Measurements from ENCODE around the gene CD28.
"Not testable (repeated sequence)": the region's sequence is repeated elsewhere in the genome, so short reads cannot be mapped to it uniquely, and the experiment has no call there.

The CD28 gene

GRCh38 chr2:203688798-203689197 lies 17.6 kb upstream of the CD28 start:
- peak; percentile 28 to 79 for DNase-seq

- peak in 1 of 2 experiments; percentile 7 for DNase-seq
Measured at GRCh38 chr2:203689426-203690116, 16.9 kb upstream of the CD28 start.

GRCh38 chr2:203690117-203690431 lies 16.4 kb upstream of the CD28 start:
- peak in 1 of 2 experiments; percentile 13 for DNase-seq

- peak in 1 of 2 experiments; percentile 21 for DNase-seq
Measured at GRCh38 chr2:203690441-203691047, 15.9 kb upstream of the CD28 start.

- DNase-seq = no peak
Measured at GRCh38 chr2:203691149-203691548, 15.3 kb upstream of the CD28 start.

GRCh38 chr2:203692031-203692710 lies 14.3 kb upstream of the CD28 start:
- DNase-seq = no peak

GRCh38 chr2:203693242-203693879 lies 13.1 kb upstream of the CD28 start:
- no peak for DNase-seq

GRCh38 chr2:203694191-203694590 lies 12.2 kb upstream of the CD28 start:
- DNase-seq = no peak

- peak in 1 of 2 experiments; percentile 17 for DNase-seq
Measured at GRCh38 chr2:203697190-203697589, 9.2 kb upstream of the CD28 start.

- not testable (repeated sequence) for DNase-seq
Measured at GRCh38 chr2:203697763-203698162, 8.7 kb upstream of the CD28 start.

GRCh38 chr2:203698410-203698809 lies 8.0 kb upstream of the CD28 start:
- not testable (repeated sequence) for DNase-seq

- DNase-seq = no peak
Measured at GRCh38 chr2:203704430-203704829, 2.0 kb upstream of the CD28 start.

- DNase-seq = no peak
Measured at GRCh38 chr2:203705178-203705577, 1.3 kb upstream of the CD28 start.

- DNase-seq = no peak
Measured at GRCh38 chr2:203707530-203707929, 1.1 kb downstream of the CD28 start.

GRCh38 chr2:203708846-203709396 lies 2.5 kb downstream of the CD28 start:
- DNase-seq = peak in 1 of 2 experiments; percentile 40

- no peak for DNase-seq
Measured at GRCh38 chr2:203709416-203710040, 3.1 kb downstream of the CD28 start.

GRCh38 chr2:203710226-203710625 lies 3.8 kb downstream of the CD28 start:
- no peak for DNase-seq

GRCh38 chr2:203710952-203711351 lies 4.5 kb downstream of the CD28 start:
- DNase-seq = no peak

GRCh38 chr2:203711399-203711798 lies 5.0 kb downstream of the CD28 start:
- no peak for DNase-seq

GRCh38 chr2:203713381-203713780 lies 6.9 kb downstream of the CD28 start:
- no peak for DNase-seq

GRCh38 chr2:203714112-203714511 lies 7.7 kb downstream of the CD28 start:
- DNase-seq = no peak

GRCh38 chr2:203715744-203716143 lies 9.3 kb downstream of the CD28 start:
- DNase-seq = no peak

- no peak for DNase-seq
Measured at GRCh38 chr2:203718087-203718486, 11.6 kb downstream of the CD28 start.
